Neural cell (in vitro differentiated cells): ENCODE data around the gene PNPLA7. TPM values are rescaled to one million over a fixed set of nuclear protein-coding genes. Genes with fewer than 3 reads are reported as not detected.
A peak's percentile ranks its signal among the peaks of the same experiment; 100 is the strongest.

ENCODE experiments used
- H2AFZ ChIP-seq: fragments of 200-600, 300-800 bp; sonication (generic), shearing (Covaris generic); 2 replicates; pipeline ENCODE4 v1.6.0; 2014; ENCODE audit warnings: low read depth, mild to moderate bottlenecking, antibody characterized with exemption, low read length, moderate library complexity
- H3F3A ChIP-seq: fragments of 200-600 bp; shearing (Covaris generic); 2 replicates; pipeline ENCODE4 v1.6.1; 2016; ENCODE audit warnings: mild to moderate bottlenecking, moderate library complexity, mixed read lengths, antibody characterized with exemption, low read length; ENCODE audit not compliant: insufficient read depth, poor library complexity, severe bottlenecking
- H3K27ac ChIP-seq: fragments of 200-600, 300-800 bp; sonication (generic), shearing (Covaris generic); 2 replicates; pipeline ENCODE4 v1.5.1; 2014; ENCODE audit warnings: mild to moderate bottlenecking, low read length, moderate library complexity
- H3K27me3 ChIP-seq: fragments of 300-800, 200-600 bp; sonication (generic), shearing (Covaris generic); 2 replicates; pipeline ENCODE4 v1.6.0; 2014; ENCODE audit warnings: mild to moderate bottlenecking, low read depth, low read length, moderate library complexity; ENCODE audit not compliant: insufficient read depth
- H3K36me3 ChIP-seq: fragments of 300-800, 200-600 bp; sonication (generic), shearing (Covaris generic); 2 replicates; pipeline ENCODE4 v1.5.1; 2014; ENCODE audit warnings: mild to moderate bottlenecking, antibody characterized with exemption, low read length, moderate library complexity; ENCODE audit not compliant: insufficient read depth
- H3K4me2 ChIP-seq: fragments of 300-800, 200-600 bp; sonication (generic), shearing (Covaris generic); 2 replicates; pipeline ENCODE4 v1.6.0; 2014; ENCODE audit warnings: mild to moderate bottlenecking, low read length
- H3K4me3 ChIP-seq: fragments of 300-800, 200-600 bp; sonication (generic), shearing (Covaris generic); 2 replicates; pipeline ENCODE4 v1.5.1; 2014; ENCODE audit warnings: mild to moderate bottlenecking, low read length, moderate library complexity
- H3K79me2 ChIP-seq: fragments of 200-600 bp; shearing (Covaris generic); replicated peaks from 2 replicates; pipeline ENCODE4 v1.6.0; 2014; ENCODE audit warnings: mild to moderate bottlenecking, low read length, moderate library complexity; ENCODE audit not compliant: insufficient read depth
- H3K9ac ChIP-seq: fragments of 300-800, 200-600 bp; sonication (generic), shearing (Covaris generic); 2 replicates; pipeline ENCODE4 v1.6.1; 2016; ENCODE audit warnings: mild to moderate bottlenecking, low read length, mixed read lengths
- H3K9me2 ChIP-seq: fragments of 200-600 bp; shearing (Covaris generic); 2 replicates; pipeline ENCODE4 v1.6.1; 2016; ENCODE audit warnings: mild to moderate bottlenecking, low read length, mixed read lengths; ENCODE audit not compliant: insufficient read depth
- H3K9me3 ChIP-seq: fragments of 200-600, 300-800 bp; sonication (generic), shearing (Covaris generic); 2 replicates; pipeline ENCODE4 v1.6.1; 2016; ENCODE audit warnings: mild to moderate bottlenecking, mixed run types, low read length, moderate library complexity, mixed read lengths
- H4K20me1 ChIP-seq: fragments of 200-600 bp; shearing (Covaris generic); 2 replicates; pipeline ENCODE4 v1.6.1; 2016; ENCODE audit warnings: mild to moderate bottlenecking, mixed run types; ENCODE audit not compliant: insufficient read depth
- EP300 ChIP-seq: fragments of 450-650 bp; conservative IDR thresholded peaks from 2 replicates; pipeline ENCODE4 v1.6.1; 2014; ENCODE audit warnings: antibody characterized with exemption, mild to moderate bottlenecking, moderate library complexity; ENCODE audit not compliant: poor library complexity, severe bottlenecking
- EZH2 ChIP-seq: fragments of 200-600, 300-800 bp; shearing (Covaris generic), sonication (generic); IDR thresholded peaks from 2 replicates; pipeline ENCODE4 v1.6.1; 2014; ENCODE audit warnings: antibody characterized with exemption, low read length, borderline replicate concordance, mild to moderate bottlenecking; ENCODE audit not compliant: insufficient read depth, poor library complexity, severe bottlenecking
- MXI1 ChIP-seq: fragments of 450-650 bp; conservative IDR thresholded peaks from 2 replicates; pipeline ENCODE4 v1.6.1; 2014; ENCODE audit warnings: antibody characterized with exemption, mild to moderate bottlenecking; ENCODE audit not compliant: poor library complexity, severe bottlenecking
- POLR2AphosphoS5 ChIP-seq: IDR thresholded peaks from 2 replicates; pipeline ENCODE4 v1.6.1; 2012
- RAD21 ChIP-seq: fragments of 450-650 bp; conservative IDR thresholded peaks from 2 replicates; pipeline ENCODE4 v1.6.1; 2014; ENCODE audit warnings: antibody characterized with exemption, mild to moderate bottlenecking, moderate library complexity
- SMC3 ChIP-seq: fragments of 450-650 bp; conservative IDR thresholded peaks from 2 replicates; pipeline ENCODE4 v1.6.1; 2014; ENCODE audit warnings: antibody characterized with exemption, mild to moderate bottlenecking, moderate library complexity; ENCODE audit not compliant: poor library complexity
- TAF1 ChIP-seq: IDR thresholded peaks from 2 replicates; pipeline ENCODE4 v1.6.1; 2012; ENCODE audit warnings: low read depth
- polyA plus RNA-seq: library from polyadenylated mRNA; depleted of rRNA; stranded (reverse); fragments of >200 nt; gene quantifications from 2 replicates; pipeline ENCODE4 v1.2.3, GENCODE V29; 2014
- TF ChIP-seq, protein P1 (sequence below): fragments of 450-650 bp; IDR thresholded peaks from 2 replicates; pipeline ENCODE4 v1.5.1; 2014; ENCODE audit warnings: antibody characterized with exemption, mild to moderate bottlenecking, moderate library complexity; ENCODE audit not compliant: poor library complexity, severe bottlenecking
- TF ChIP-seq, protein P2 (sequence below): IDR thresholded peaks from 2 replicates; pipeline ENCODE4 v1.6.1; 2012; ENCODE audit warnings: borderline replicate concordance

PNPLA7 gene
- polyA plus RNA-seq, 1 donor from 2014 or later: 0.72 TPM

GRCh38 chr9:137457406-137458193 lies 92.6 kb downstream of the PNPLA7 start:
- Histone ChIP-seq H3K4me2 (peak overlapping the region; percentile 51), H3K79me2 (no peaks in the 10 kb centered on the region), H3K9me3 (no peaks in the 10 kb centered on the region), H3F3A (no peaks in the 10 kb centered on the region), H3K9ac (peak overlapping the region; percentile 85), H3K27ac (no peak overlapping the region), H3K36me3 (no peaks in the 10 kb centered on the region), H3K9me2 (no peaks in the 10 kb centered on the region), H3K4me3 (peak overlapping the region; percentile 94), H3K27me3 (no peaks in the 10 kb centered on the region), H4K20me1 (no peaks in the 10 kb centered on the region), H2AFZ (no peak overlapping the region)
- TF ChIP-seq RAD21: no peak
- TF ChIP-seq SMC3: no peak
- TF ChIP-seq, protein P1, sequence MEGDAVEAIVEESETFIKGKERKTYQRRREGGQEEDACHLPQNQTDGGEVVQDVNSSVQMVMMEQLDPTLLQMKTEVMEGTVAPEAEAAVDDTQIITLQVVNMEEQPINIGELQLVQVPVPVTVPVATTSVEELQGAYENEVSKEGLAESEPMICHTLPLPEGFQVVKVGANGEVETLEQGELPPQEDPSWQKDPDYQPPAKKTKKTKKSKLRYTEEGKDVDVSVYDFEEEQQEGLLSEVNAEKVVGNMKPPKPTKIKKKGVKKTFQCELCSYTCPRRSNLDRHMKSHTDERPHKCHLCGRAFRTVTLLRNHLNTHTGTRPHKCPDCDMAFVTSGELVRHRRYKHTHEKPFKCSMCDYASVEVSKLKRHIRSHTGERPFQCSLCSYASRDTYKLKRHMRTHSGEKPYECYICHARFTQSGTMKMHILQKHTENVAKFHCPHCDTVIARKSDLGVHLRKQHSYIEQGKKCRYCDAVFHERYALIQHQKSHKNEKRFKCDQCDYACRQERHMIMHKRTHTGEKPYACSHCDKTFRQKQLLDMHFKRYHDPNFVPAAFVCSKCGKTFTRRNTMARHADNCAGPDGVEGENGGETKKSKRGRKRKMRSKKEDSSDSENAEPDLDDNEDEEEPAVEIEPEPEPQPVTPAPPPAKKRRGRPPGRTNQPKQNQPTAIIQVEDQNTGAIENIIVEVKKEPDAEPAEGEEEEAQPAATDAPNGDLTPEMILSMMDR: no peak
- TF ChIP-seq EP300: no peak
- TF ChIP-seq MXI1: no peak
- TF ChIP-seq EZH2: no peak
- no peak for TF ChIP-seq TAF1
- no peak for TF ChIP-seq POLR2AphosphoS5
- TF ChIP-seq, protein P2, sequence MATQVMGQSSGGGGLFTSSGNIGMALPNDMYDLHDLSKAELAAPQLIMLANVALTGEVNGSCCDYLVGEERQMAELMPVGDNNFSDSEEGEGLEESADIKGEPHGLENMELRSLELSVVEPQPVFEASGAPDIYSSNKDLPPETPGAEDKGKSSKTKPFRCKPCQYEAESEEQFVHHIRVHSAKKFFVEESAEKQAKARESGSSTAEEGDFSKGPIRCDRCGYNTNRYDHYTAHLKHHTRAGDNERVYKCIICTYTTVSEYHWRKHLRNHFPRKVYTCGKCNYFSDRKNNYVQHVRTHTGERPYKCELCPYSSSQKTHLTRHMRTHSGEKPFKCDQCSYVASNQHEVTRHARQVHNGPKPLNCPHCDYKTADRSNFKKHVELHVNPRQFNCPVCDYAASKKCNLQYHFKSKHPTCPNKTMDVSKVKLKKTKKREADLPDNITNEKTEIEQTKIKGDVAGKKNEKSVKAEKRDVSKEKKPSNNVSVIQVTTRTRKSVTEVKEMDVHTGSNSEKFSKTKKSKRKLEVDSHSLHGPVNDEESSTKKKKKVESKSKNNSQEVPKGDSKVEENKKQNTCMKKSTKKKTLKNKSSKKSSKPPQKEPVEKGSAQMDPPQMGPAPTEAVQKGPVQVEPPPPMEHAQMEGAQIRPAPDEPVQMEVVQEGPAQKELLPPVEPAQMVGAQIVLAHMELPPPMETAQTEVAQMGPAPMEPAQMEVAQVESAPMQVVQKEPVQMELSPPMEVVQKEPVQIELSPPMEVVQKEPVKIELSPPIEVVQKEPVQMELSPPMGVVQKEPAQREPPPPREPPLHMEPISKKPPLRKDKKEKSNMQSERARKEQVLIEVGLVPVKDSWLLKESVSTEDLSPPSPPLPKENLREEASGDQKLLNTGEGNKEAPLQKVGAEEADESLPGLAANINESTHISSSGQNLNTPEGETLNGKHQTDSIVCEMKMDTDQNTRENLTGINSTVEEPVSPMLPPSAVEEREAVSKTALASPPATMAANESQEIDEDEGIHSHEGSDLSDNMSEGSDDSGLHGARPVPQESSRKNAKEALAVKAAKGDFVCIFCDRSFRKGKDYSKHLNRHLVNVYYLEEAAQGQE: no peak

- H2AFZ ChIP-seq: no peak overlapping the region
- no peaks in the 10 kb centered on the region for H3K27me3 ChIP-seq
- H3K9me3 ChIP-seq: no peaks in the 10 kb centered on the region
- no peak overlapping the region for H3K9ac ChIP-seq
- H3K4me3 ChIP-seq: peak overlapping the region; percentile 94
- H3K4me2 ChIP-seq: no peak overlapping the region
- H3K9me2 ChIP-seq: no peaks in the 10 kb centered on the region
- no peaks in the 10 kb centered on the region for H3K79me2 ChIP-seq
- H3K36me3 ChIP-seq: no peaks in the 10 kb centered on the region
- H3F3A ChIP-seq: no peaks in the 10 kb centered on the region
- TF ChIP-seq POLR2AphosphoS5 (no peak), EZH2 (no peak), EP300 (no peak), SMC3 (no peak), TAF1 (no peak), MXI1 (no peak)
- TF ChIP-seq, protein P1: no peak
- TF ChIP-seq, protein P2: no peak
- no peak overlapping the region for H3K27ac ChIP-seq
- H4K20me1 ChIP-seq: no peaks in the 10 kb centered on the region
Observed at GRCh38 chr9:137456864-137457405, 93.3 kb downstream of the PNPLA7 start.
